Measurements from ENCODE around the gene CRYBB2.
A peak's percentile ranks its signal among the peaks of the same experiment; 100 is the strongest.
"Not testable (repeated sequence)": the region's sequence is repeated elsewhere in the genome, so short reads cannot be mapped to it uniquely, and the experiment has no call there.

Gene CRYBB2

DNA sequence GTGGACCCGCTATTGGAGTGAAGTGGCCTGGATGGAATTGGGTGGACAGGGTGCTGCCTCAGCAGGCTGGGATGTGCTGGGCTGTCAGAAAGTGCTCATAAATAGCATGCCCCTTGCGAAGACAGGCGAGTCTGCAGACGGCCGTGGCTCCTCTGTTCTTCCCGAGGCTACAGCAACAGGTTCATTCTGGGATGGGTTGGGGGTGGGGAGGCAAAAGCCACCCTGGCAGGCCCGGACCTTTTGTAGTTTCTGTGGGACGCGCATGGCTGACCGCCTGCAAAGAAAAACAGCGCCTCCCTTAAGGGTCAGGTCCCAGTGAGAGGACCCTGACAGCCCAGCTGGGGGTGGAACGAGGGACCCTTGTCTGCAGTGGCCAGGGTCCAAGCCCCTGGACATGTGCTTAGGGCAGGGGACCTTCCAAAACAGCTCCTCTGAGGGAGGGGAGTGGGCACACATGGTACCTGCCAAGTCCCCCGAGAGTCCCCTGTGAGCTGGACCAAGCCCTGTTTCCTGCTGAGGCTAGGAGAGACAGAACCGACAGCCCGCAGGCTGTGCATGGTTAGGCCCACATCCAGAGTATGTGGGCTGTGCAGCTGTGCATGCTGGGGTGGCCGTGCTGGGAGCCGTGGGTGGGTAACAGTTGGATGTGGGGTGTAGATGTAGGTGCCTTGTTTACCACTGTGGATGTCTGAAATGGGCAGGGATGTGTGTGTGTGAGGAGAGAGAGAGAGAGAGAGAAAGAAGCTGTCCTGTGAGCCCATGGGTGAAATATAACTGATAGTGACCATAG lies 19.5 kb upstream of the CRYBB2 start, which contains the start of gene CRYBB3:
Gene CRYBB3 (plus strand): TSS at position 128 of the 790 bp plus-strand sequence. CDS start 1,539 bp downstream, outside the sequence.
- DNase-seq (ENCODE audit: low read depth) = no peak

DNA sequence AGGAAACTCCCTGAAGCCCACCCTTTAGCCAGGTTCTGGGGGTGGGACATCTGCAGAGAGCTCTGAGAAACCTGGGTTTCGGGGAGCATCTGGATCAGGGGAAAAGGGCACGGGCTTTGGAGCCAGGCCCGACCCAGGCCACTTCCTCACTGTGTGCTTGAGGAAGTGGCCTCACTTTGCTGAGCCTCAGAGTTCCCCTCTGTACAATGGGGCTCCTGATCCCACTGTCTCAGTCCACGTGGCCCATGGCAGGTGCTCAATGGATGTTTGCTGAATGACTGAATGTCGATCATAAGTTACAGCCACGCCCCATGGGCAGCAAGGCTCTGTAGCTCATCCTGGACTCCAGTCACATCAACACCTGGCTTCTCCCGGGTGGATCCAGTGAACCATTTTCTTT lies 18.5 kb upstream of the CRYBB2 start:
- no peak for DNase-seq (ENCODE audit: low read depth)

GRCh38 chr22:25201557-25202273 lies 17.7 kb upstream of the CRYBB2 start:
- DNase-seq (ENCODE audit: low read depth) = no peak

DNA sequence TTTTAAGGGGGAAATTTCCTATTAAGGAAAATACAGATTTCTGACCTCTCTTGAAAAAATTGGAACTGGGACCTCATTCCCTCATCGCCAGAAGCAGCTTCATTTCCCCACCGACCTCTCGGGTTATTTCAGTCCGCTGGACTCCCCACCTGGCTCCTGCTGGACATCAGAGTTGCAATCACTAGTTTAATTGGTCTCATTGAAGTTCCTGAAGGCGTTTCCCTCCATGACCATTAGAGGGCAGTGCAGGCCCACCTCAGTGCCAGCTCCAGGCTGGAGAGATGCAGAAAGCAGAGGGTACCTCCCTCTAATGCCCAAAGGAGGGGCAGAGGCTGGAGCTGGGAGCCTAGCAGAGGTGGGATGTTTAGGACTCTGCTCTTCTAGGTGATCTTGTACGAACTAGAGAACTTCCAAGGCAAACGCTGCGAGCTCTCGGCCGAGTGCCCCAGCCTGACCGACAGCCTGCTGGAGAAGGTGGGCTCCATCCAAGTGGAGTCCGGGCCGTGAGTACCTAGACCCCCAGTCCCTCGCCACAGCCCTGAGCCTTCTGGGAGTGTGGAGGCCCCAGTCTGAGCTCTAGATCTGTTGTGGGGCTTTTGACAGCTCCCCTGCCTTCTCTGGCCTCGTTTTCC lies 17.0 kb upstream of the CRYBB2 start:
- DNase-seq (ENCODE audit: low read depth) = peak; percentile 48

GRCh38 chr22:25203082-25203481 lies 16.4 kb upstream of the CRYBB2 start:
- DNase-seq (ENCODE audit: low read depth) = no peak

- not testable (repeated sequence) for DNase-seq (ENCODE audit: low read depth)
Measured at GRCh38 chr22:25204547-25204946, 14.9 kb upstream of the CRYBB2 start.

GRCh38 chr22:25205847-25206246 lies 13.6 kb upstream of the CRYBB2 start:
- DNase-seq (ENCODE audit: low read depth) = no peak

DNA sequence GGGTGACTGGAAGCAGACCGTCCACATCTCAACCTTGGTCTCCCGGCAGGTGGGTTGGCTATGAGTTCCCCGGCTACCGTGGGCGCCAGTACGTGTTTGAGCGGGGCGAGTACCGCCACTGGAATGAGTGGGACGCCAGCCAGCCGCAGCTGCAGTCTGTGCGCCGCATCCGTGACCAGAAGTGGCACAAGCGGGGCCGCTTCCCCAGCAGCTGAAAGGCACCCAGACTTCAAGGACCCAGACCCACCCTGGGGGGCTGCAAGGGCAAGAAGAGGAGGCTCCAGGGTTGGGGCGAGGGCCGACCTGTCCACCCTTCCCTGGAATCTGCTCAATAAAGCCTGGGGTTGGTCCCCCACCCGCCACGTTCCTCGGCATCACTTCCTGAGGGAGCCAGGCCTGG lies 12.4 kb upstream of the CRYBB2 start:
- no peak for DNase-seq (ENCODE audit: low read depth)

DNA sequence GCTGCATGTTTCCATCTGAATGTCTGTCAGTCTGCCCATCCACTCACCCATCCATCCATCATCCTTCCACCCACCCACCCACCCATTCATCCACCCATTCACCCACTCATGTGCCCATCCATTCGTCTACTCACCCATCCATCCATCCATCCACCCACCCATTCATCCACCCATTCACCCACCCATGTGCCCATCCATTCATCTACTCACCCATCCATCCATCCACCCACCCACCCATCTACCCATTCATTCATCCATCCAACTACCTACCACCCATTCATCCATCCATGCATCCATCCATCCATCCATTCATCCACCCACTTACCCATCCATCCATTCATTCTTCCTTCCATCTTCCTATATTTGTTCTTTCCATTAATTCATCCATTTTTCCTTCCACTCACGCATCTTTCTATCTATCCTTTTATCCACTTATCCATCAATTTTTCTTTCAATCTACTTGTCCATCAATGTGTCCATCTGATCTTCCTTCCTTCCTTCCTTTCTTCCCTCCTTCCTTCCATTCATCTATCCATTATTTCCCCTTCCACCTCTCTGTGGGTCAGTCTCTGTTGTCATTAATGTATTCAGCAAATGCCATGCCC lies 11.8 kb upstream of the CRYBB2 start:
- DNase-seq (ENCODE audit: low read depth) = no peak

- no peak for DNase-seq (ENCODE audit: low read depth)
Measured at GRCh38 chr22:25208328-25208727, 11.1 kb upstream of the CRYBB2 start.

GRCh38 chr22:25208743-25209505 lies 10.5 kb upstream of the CRYBB2 start:
- no peak for DNase-seq (ENCODE audit: low read depth)

GRCh38 chr22:25210793-25211192 lies 8.6 kb upstream of the CRYBB2 start:
- no peak for DNase-seq (ENCODE audit: low read depth)

- no peak for DNase-seq (ENCODE audit: low read depth)
Measured at GRCh38 chr22:25212337-25212736, 7.1 kb upstream of the CRYBB2 start.

- DNase-seq (ENCODE audit: low read depth) = no peak
Measured at GRCh38 chr22:25213221-25213620, 6.2 kb upstream of the CRYBB2 start.

DNA sequence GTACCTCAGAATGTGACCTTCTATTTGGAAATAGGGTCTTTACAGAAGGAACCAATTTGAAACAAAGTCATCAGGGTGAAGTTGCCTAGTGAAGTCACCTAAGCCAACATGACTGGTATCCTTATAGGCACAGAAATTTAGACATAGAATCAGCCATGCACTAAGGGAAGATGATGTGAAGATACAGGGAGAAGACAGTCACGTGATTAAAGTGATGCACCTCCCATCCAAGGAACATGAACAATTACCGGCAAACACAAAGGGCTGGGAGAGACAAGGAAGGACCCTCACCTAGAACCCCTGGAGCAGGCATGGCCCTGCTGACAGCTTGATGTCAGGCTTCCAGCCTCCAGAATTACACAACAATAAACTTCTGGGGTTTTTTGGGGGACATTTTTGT lies 3.2 kb upstream of the CRYBB2 start:
- DNase-seq (ENCODE audit: low read depth) = no peak

GRCh38 chr22:25219948-25220442 lies 556 bp downstream of the CRYBB2 start:
- DNase-seq (ENCODE audit: low read depth) = no peak

DNA sequence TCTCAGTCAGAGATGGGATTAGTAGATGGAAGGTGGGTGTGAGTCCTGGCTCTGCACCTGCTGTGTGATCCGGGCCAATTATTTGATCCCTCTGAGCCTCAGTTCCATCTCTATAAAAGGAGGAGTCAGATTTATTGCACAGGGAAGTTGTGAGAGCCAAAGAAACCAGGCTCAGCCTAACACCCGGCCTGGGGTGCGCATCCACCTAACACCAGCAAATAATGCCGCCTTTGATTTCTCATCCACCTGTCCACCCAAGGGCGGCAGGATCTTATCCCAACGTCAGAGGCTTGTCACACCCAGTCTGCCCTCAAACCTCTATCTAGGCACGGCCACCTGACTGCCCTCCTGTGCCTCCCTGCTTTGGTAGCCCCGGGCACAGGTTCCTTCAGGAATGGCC lies 2.4 kb downstream of the CRYBB2 start:
- DNase-seq (ENCODE audit: low read depth) = no peak

DNA sequence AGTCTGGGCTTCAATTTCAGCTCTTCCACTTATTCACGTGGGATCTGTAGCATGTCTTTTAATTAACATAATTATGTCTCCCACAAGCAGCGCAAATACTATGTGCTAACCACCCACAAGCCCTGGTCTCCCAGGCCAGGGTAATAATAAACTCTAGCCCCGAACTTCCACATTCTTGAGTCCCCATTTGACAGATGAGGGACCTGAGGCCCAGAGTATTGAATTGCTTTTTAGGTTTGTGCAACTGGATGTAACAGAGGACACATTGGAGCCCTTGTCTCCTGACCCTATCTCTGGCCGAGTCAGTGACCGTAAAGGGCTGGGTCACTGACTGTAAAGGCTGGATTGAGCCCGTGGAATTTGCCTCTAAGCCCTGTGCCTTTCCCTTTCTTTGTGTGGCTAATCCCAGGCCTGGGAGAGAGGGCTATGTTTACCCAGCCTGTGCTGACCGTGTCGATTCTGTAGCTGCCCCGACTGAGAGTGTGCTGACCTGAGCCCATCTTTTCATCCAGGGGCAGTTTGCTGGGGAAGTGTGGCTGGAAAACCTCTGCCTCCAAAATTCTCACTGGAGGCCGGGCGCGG lies 3.9 kb downstream of the CRYBB2 start:
- no peak for DNase-seq (ENCODE audit: low read depth)

GRCh38 chr22:25228822-25229221 lies 9.4 kb downstream of the CRYBB2 start:
- no peak for DNase-seq (ENCODE audit: low read depth)

DNA sequence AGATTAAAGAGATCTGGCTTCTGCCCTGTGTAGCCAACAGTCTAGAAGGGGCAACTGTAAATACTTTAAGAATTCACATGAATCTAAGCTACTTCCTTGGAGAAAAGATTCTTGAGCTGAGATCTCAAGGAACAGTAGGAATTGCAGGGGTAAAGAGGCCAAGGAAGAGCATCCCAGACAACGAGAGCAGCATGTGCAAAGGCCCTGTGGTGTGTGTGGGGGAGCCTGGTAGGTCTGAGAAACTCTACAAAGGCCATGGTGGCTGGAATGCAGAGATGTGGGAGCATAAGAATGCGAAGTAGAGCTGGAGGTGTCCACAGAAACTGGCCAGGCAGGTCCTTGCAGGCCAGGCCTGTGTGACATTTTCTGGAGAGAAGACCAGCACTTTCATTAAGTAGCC lies 11.3 kb downstream of the CRYBB2 start:
- not testable (repeated sequence) for DNase-seq (ENCODE audit: low read depth)

DNA sequence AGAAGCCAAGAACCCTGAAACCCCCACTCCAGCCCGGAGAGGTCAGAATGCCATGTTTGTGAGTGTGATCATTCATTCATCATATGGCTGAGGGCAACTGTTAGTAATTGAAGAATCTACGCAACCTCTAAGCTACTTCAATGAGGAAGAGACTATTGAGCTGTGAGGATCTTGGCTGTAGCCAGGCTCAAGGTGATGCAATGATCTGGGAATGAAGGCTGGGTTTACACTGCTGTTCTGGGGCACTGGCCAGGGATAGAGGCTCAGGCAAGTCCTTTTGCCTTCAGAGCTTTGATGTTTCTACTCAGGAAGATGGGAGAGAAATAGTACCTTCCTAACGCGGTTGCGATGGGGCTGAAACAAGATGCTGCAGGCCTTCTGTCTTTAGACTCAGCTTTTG lies 12.9 kb downstream of the CRYBB2 start:
- no peak for DNase-seq (ENCODE audit: low read depth)
